22Rv1 (cell line): ENCODE data around the gene UPB1.

Source experiments
- H3K27ac ChIP-seq: fragments of 450-650 bp; 2 replicates; pipeline ENCODE4 v1.5.1; 2017
- CTCF ChIP-seq: fragments of 450-650 bp; IDR thresholded peaks from 2 replicates; pipeline ENCODE4 v1.5.1; 2017; ENCODE audit warnings: mild to moderate bottlenecking
- ZFX ChIP-seq: fragments of 450-650 bp; IDR thresholded peaks from 2 replicates; pipeline ENCODE4 v1.6.1; 2017; ENCODE audit warnings: antibody characterized with exemption, borderline replicate concordance

UPB1 gene

GRCh38 chr22:24518771-24519485 lies 23.8 kb downstream of the UPB1 start:
- TF ChIP-seq CTCF: no peak
- TF ChIP-seq ZFX: no peak

GRCh38 chr22:24519496-24519895 lies 24.4 kb downstream of the UPB1 start:
- H3K27ac ChIP-seq: no peak overlapping the region
- TF ChIP-seq ZFX (no peak), CTCF (no peak)

More at GRCh38 chr22:24518771-24519485, 23.8 kb downstream of the UPB1 start:
- no peak overlapping the region for H3K27ac ChIP-seq

GRCh38 chr22:24521791-24522245 lies 26.7 kb downstream of the UPB1 start:
- H3K27ac ChIP-seq: peak overlapping the region; percentile 37; the same call in 1 of the 2 replicates
- TF ChIP-seq ZFX (no peak), CTCF (peak; percentile 85)

GRCh38 chr22:24523873-24524272 lies 28.7 kb downstream of the UPB1 start:
- TF ChIP-seq CTCF: no peak
- TF ChIP-seq ZFX: no peak
- no peak overlapping the region for H3K27ac ChIP-seq

GRCh38 chr22:24525416-24526037 lies 30.4 kb downstream of the UPB1 start:
- TF ChIP-seq CTCF: peak; percentile 95
- no peak for TF ChIP-seq ZFX
- H3K27ac ChIP-seq: peak overlapping the region; percentile 22; the same call in 1 of the 2 replicates

- peak overlapping the region; percentile 22; the same call in 1 of the 2 replicates for H3K27ac ChIP-seq
- TF ChIP-seq ZFX (no peak), CTCF (no peak)
These were observed 31.1 kb downstream of the UPB1 start for GRCh38 chr22:24526191-24526590.

- peak overlapping the region; percentile 85 for H3K27ac ChIP-seq
- no peak for TF ChIP-seq CTCF
- TF ChIP-seq ZFX: no peak
These were observed 34.8 kb downstream of the UPB1 start for GRCh38 chr22:24529898-24530297.

- peak overlapping the region; percentile 85 for H3K27ac ChIP-seq
These were observed 35.8 kb downstream of the UPB1 start for GRCh38 chr22:24530968-24531367.
